Epidermal melanocyte (primary cell): Measurements from ENCODE around the gene H2BK1.

Experiments used
- DNase-seq: peaks from one replicate; pipeline ENCODE4 v3.0.0; 2011; ENCODE audit warnings: low spot score; ENCODE audit not compliant: insufficient read length

The H2BK1 gene

DNA sequence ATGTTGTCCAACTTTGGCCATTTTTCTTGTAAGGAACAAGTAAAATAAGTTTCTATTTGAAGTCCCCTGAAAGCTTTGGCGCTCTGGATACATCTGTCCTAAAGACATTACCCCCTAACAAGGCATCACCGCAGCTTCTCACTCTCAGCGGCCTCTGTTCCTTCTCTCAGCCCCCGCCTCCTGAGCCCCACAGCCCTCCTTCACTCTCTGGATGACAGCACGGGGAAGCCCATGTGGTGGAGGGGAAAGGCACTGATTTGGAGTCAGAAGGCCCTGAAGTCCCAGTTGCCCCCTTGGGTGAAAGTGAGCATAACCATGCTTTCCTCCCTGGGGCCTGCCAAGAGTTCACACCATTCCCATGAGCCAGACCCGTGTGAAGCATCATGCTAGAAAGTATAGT, 4.6 kb downstream of the H2BK1 start:
- no peak for DNase-seq

DNA sequence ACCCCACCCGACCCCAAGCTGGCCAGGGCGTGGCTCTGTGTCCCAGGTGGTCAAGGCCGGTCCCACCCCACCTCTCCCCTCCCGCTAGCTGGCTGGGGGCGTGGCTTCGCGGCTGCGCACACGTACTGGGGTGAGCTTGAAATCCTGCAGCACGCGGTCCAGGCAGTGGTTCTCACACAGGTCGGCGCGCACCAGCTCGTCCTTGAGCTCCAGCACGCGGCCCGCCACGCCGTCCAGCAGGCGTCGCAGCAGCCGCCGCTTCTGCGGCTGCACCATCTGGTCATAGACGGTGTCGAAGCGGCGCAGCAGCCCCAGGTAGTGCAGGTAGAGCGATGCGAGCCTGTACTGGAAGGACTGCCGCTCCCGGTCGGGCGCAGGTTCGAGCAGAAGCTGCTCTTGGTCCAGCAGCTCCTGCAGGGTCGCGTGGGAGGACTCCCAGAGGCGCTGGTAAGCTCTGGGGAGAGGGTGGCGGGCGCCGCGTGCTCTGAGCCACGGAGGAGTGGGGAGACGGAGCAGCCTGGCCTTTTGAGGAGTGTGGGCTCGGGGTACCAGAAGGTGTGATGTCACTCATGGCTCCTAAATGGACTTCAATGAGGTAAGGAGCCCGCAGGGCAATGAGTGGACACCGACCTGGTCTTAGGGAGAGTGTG, 5.8 kb downstream of the H2BK1 start:
- DNase-seq, result no peak

DNA sequence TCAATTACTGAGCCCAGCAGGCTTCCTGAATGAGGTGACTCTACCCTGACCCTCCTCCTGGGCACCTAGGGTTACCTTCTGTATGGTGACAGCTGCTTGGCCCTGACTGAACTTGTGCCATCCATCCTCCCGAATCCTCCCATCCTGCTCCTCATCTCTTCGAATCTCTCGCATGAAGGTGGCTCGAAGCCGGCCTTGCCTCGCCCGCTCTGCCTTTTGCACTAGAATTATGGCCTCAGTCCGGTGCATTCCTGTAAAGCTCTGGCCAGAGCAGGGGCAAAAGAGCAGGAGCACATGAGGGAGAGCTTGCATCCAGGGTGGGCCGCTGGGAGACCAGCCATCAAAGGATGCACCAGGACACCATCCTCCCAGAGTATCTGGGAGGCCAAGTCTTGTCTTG, 7.5 kb downstream of the H2BK1 start:
- DNase-seq, result no peak

- DNase-seq, result no peak
Observed at GRCh38 chr7:151201751-151202150, 8.5 kb downstream of the H2BK1 start.

- DNase-seq, result no peak
Observed at GRCh38 chr7:151201344-151201743, 8.9 kb downstream of the H2BK1 start.

DNA sequence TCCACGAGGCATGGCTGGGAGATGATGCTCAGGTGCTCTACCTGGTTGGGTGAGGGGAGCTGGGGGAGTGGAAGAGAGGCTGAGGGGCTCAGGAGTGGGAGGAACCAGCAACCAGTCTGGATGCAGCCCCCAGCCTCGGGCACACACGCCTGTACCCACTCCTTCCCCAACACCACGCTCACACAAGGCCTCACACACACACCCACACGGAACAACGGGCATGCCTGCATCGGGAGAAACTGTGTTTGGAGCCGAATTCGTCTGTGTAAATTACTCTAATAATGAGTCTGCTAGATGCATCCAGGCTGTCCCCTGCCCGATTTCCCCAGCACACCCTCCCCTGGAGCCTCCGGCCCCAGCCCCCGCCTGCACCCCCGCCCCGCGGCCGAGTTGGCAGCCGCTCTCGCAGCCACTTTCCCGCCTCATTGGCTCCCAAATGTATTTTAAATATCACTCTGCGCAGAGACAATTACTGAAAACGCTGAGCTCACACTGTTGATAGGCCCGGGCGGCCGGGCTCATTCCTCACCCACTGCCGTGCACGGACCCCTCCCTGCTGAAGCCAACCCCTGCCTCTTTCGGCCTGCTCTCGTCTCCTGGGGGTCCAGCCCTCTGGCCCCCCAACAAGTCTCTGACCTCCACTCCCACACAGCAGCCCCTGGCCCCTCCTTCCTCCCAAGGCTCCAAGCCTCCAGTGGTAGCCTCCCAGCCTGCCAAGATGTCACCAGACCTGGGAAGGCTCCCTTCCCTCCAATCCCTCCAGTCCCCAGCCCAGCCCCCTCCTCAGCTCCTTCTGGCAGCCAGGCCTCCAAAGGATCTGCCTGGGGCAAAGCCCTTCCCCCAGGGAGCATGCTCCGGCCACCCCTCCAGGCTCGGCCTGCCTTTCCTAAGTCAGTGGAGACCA, 11.1 kb downstream of the H2BK1 start:
- no peak for DNase-seq

GRCh38 chr7:151197932-151198331, 12.4 kb downstream of the H2BK1 start:
- DNase-seq, result no peak

- DNase-seq, result no peak
Observed at GRCh38 chr7:151195616-151196450, 14.5 kb downstream of the H2BK1 start.

DNA sequence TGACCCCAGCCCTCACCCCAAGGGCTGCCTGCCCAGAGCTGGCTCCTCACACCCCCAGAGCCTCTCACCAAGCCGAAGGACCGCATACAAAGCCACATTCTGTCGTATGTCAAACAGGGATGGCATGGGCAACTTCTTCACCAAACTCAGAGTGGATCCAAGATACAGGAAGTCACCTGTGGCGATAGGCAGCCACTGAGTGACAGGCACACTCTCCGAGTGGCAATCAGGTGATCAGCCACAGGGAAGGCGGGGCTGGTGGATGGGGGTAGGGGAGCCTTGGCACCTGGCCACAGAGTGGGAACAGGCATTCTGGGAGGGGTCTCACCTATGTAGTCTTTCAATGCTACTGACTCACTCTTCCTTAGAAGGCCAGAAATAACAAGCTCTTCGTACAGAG, 16.1 kb downstream of the H2BK1 start:
- DNase-seq, result no peak

DNA sequence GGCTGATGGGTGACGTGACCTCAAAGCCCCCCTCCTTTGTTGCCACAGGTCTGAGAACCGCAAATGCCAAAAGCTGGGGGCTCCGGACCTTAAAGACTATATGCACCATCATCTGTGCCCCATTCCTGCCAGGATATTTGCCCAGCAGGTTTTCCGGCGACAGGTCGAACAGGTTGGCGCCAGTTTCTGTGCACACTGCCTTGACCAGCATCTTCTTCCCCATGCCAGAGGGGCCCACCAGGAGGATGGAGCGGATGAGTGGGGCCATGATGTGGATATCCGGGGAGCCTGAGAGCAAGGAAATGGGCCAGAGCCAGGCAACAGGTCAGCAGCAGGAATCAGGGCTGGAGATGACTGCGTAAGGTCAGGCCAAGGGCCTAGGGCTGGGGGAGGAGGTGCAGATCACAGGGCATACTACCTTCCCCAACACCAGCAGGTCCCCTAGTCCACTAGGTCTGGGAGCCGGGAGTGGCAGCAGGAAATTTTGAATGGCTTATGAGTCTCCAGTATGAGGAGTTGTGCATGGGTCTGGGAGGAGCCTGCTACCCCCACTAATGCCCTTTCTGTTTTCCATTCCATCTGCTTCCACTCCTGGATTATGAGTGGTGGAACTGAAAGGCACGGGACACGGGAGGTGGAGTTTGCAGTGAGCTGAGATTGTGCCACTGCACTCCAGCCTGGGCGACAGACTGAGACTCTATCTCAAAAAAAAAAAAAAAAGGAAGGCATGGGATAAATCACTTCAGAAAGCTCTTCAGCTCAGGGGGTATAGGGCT, 16.9 kb downstream of the H2BK1 start:
- no peak for DNase-seq

DNA sequence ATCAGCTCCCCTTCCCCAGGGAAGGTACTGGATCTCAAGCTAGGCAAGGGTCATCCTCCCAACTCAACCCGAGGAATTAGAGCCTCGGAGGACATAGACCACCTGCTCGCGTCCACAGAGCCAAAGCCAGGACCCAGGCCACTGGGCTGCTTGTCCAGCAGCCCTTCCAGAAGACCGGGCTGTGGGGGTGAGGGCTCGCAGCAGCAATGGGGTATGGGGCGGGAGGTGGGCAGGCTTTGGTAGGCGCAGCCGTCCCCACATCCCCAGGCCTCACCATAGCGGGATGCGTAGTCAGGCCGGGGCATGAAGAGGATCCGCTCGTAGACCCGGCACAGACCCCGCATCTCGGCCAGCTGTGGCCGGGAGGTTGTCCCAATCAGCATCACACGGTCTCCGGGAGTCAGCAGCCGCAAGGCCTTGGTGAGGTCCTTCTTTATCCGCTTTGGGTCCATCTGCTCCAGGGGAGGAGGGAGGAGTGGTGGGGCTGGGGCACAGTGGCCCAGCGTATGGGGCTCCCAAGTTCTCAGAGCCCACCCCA, 18.2 kb downstream of the H2BK1 start:
- DNase-seq, result no peak

GRCh38 chr7:151191544-151191943, 18.7 kb downstream of the H2BK1 start:
- no peak for DNase-seq

GRCh38 chr7:151189038-151189437, 21.2 kb downstream of the H2BK1 start:
- DNase-seq, result no peak

- DNase-seq, result no peak
Observed at GRCh38 chr7:151188252-151188542, 22.1 kb downstream of the H2BK1 start.

GRCh38 chr7:151187409-151188251, 22.7 kb downstream of the H2BK1 start:
- no peak for DNase-seq

- no peak for DNase-seq
Observed at GRCh38 chr7:151186640-151187408, 23.5 kb downstream of the H2BK1 start, which contains the start of gene ASB10. Gene ASB10, minus strand, starts transcription at chr7:151187250. Its CDS starts 120 bp downstream, at chr7:151187130.

DNA sequence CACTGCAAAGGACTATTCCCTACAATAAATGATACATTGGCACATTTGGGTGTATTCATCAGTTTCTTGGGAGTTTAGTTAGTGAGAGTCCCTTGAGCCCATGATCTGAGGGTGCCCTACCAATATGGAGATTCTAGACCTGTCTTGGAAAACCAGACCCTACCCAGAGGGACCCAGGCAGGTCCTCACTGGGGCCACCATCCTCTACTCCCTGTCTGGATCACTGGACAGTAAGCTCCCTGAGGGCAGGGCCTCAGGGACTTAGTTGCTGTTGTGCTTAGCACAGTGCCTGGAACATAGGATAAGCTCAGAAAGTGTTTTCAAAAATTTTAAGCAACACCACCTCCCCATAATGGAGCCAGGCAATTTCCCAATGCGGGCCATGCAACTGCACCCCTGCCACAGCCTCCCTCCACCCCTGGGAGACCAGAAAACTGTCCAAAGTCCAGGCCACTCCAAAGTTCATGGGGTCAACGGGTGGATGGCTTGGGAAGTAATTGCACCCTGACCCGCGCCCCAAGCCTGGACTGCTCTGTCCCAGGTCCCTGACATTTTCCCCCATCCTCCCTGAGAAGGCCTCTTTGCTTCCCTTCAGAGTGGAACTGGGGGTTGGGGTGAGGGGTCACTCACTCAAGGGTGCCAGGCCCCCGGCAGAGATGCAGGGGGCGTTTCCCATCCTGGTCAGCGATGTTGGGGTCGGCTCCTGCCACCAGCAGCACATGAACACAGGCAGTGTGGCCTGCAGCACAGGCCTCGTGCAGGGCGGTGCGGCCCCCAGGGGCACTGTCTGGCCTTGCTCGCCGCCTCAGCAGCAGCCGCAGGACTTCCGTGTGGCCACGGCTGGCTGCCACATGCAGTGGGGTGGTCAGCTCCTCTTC, 24.3 kb downstream of the H2BK1 start:
- DNase-seq, result no peak

- no peak for DNase-seq
Observed at GRCh38 chr7:151181011-151181431, 29.3 kb downstream of the H2BK1 start.
